HepG2 (cell line): ENCODE results near the gene UBE2E1. TPM values are rescaled to one million over a fixed set of nuclear protein-coding genes. Genes with fewer than 3 reads are reported as not detected.

Experiments
- ATAC-seq: fragments of 200-7000 bp; cut with Tn5 transposase; 3 replicates; pipeline ENCODE4 v1.9.1; 2020; ENCODE audit warnings: mild to moderate bottlenecking, moderate library complexity
- BruUV-seq: library from RNA; stranded (reverse); fragments of 400-500 nt; replicated peaks from 2 replicates; lab custom pipeline; 2021; lab: Mats Ljungman, UMichigan
- CTCF ChIA-PET: fragments of 300-600 bp; formaldehyde crosslinking; extraction: SDS; loops from one replicate; lab custom pipeline; 2021; ENCODE audit warnings: low total read pairs, inconsistent platforms, low intra/inter-chr PET ratio; lab: Yijun Ruan, JAX
- POLR2A ChIA-PET: fragments of 350-600 bp; sonication (Branson Sonifier 250); formaldehyde crosslinking; loops from one replicate; lab custom pipeline; 2020; ENCODE audit warnings: antibody characterized with exemption, inconsistent platforms; lab: Yijun Ruan, JAX
- DNase-seq: peaks from one replicate; pipeline ENCODE4 v3.0.0-alpha.2; 2015; ENCODE audit warnings: low spot score
- FAIRE-seq: peaks from 3 replicates; lab custom pipeline; 2011; peaks lifted over from hg19 to GRCh38; lab: Jason Lieb, UNC
- H2AFZ ChIP-seq: one replicate; pipeline ENCODE4 v1.6.1; 2011; ENCODE audit warnings: low read length, inconsistent platforms
- H3K27ac ChIP-seq: fragments of 300-600 bp; 3 replicates; pipeline ENCODE4 v1.8.0; 2011; ENCODE audit warnings: mixed run types, mild to moderate bottlenecking, mixed read lengths, low read length, inconsistent platforms; ENCODE audit not compliant: insufficient read depth; ENCODE audit errors: extremely low read length
- H3K27me3 ChIP-seq, 2 experiments: fragments of 200-600 bp in 1 of 2; 2 replicates in 1 of 2; 3 replicates in 1 of 2; pipeline versions ENCODE4 v1.6.0 to v1.8.0; 2011; ENCODE audit warnings: low read length in 2 of 2, mild to moderate bottlenecking in 2 of 2, moderate library complexity in 2 of 2, inconsistent platforms in 1 of 2; ENCODE audit not compliant: insufficient read depth in 2 of 2, control insufficient read depth in 1 of 2
- H3K36me3 ChIP-seq, 2 experiments: fragments of 200-600 bp in 1 of 2; replicated peaks in 1 of 2; 2 replicates in 1 of 2; 3 replicates in 1 of 2; pipeline versions ENCODE4 v1.5.1 to v1.8.0; 2011; ENCODE audit warnings: low read length in 2 of 2, inconsistent platforms in 1 of 2; ENCODE audit not compliant: insufficient read depth in 2 of 2, control insufficient read depth in 1 of 2
- H3K4me1 ChIP-seq: 2 replicates; pipeline ENCODE4 v1.5.1; 2012; ENCODE audit warnings: low read length, inconsistent platforms; ENCODE audit not compliant: insufficient read depth
- H3K4me2 ChIP-seq: 2 replicates; pipeline ENCODE4 v1.6.0; 2011; ENCODE audit warnings: low read depth, low read length, inconsistent platforms
- H3K4me3 ChIP-seq, 3 experiments: fragments of 200-600 bp in 1 of 3; sonication (generic), shearing (Covaris generic) in 1 of 3; replicated peaks in 1 of 3; 2 replicates each; pipeline ENCODE4 v1.5.1; 2011 to 2016; ENCODE audit warnings: low read length in 3 of 3, inconsistent platforms in 2 of 3, low read depth in 2 of 3, mild to moderate bottlenecking in 2 of 3, control low read depth in 1 of 3, mixed read lengths in 1 of 3; ENCODE audit not compliant: insufficient read depth in 1 of 3
- H3K79me2 ChIP-seq: one replicate; pipeline ENCODE4 v1.6.1; 2011; ENCODE audit warnings: low read length, inconsistent platforms; ENCODE audit not compliant: insufficient read depth
- H3K9ac ChIP-seq: 2 replicates; pipeline ENCODE4 v1.6.0; 2011; ENCODE audit warnings: mild to moderate bottlenecking, low read depth, low read length, inconsistent platforms; ENCODE audit not compliant: insufficient read depth
- H3K9me3 ChIP-seq: 2 replicates; pipeline ENCODE4 v1.5.1; 2012; ENCODE audit warnings: mild to moderate bottlenecking, low read length
- H4K20me1 ChIP-seq: 2 replicates; pipeline ENCODE4 v1.6.0; 2011; ENCODE audit warnings: inconsistent platforms, mild to moderate bottlenecking, low read length, moderate library complexity; ENCODE audit not compliant: insufficient read depth
- MAFK ChIP-seq, 2 experiments: IDR thresholded peaks in 1 of 2; conservative IDR thresholded peaks in 1 of 2; 2 replicates each; pipeline ENCODE4 v1.6.1; 2011; ENCODE audit warnings: improper control_type of control experiment in 2 of 2, low read length in 2 of 2
- WIZ ChIP-seq: sonication (generic); formaldehyde crosslinking; IDR thresholded peaks from 2 replicates; pipeline ENCODE4 v1.5.1; 2020; ENCODE audit warnings: mild to moderate bottlenecking, missing genetic modification reagents
- ZNF292 ChIP-seq: sonication (generic); formaldehyde crosslinking; IDR thresholded peaks from 2 replicates; pipeline ENCODE4 v1.8.1; 2022; ENCODE audit warnings: mild to moderate bottlenecking, low read depth, missing genetic modification reagents, borderline replicate concordance
- WGBS: methylation state at CpG from one replicate; pipeline ENCODE4 v1.1.6; 2017; ENCODE audit warnings: low lambda C conversion rate; 5-methylcytosine and 5-hydroxymethylcytosine counted together
- in situ Hi-C: cut with HindIII; loops from 2 replicates; pipeline ENCODE4 v1.10.0; 2017; ENCODE audit warnings: low pct_unique_long_range_greater_than_20kb; ENCODE audit not compliant: extremely low pct_ligation_motif_present
- intact Hi-C: fragments of 100-400 bp; cut with micrococcal nuclease; formaldehyde crosslinking; loops from one replicate; pipeline ENCODE4 v1.10.0; 2022; ENCODE audit not compliant: unreplicated experiment
- polyA plus RNA-seq, 8 experiments: library from polyadenylated mRNA; depleted of rRNA in 3 of 8; stranded (reverse) in 7 of 8; unstranded in 1 of 8; fragments of >200 nt; fragmentation: Illumina TruSeq in 4 of 8; extraction: Trizol in 4 of 8; gene quantifications; 2 replicates each; pipeline versions ENCODE4 v1.2.1 to v1.2.3, GENCODE V29; 2011 to 2016; ENCODE audit warnings: low read depth in 4 of 8, missing spikeins in 1 of 8, mixed read lengths in 1 of 8; ENCODE audit not compliant: insufficient read depth in 1 of 8
- total RNA-seq, 5 experiments: library from RNA; depleted of rRNA; stranded (reverse); fragments of >200 nt; fragmentation: Illumina TruSeq; extraction: Trizol; gene quantifications; 2 replicates each; pipeline ENCODE4 v1.2.3, GENCODE V29; 2016; ENCODE audit warnings: low read depth in 1 of 5

The UBE2E1 gene
- total and polyA plus RNA-seq, 2 of the 13 experiments (the other 11 are each of a cell fraction or from before 2014, with no cell fraction given): 55.4 to 61.8 TPM

DNA sequence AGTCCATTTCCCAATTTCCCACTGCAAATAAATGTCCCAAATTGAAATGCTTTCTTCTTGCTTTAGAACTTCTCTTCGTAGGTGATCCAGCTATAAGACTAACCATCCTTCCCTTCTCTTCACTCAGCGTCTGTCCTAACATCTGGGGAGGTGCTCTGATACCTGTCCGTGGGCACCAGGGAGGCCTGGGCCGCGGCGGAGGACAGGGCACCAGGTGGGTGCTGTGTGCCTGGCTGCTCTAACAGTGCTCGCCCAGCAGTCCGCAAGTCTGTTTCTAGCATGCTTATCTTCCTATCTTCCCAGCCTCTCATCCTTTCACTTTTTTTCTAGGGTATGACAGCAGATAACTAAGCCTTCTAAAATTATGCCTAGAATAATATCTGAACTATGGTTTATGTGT is 73.7 kb downstream of the UBE2E1 start:
- 0 out of 2 replicates have a peak, but pooled peaks cover 3% of the 10 kb centered on the region for H4K20me1 ChIP-seq
- no peak for TF ChIP-seq WIZ (CRISPR knock-in tag)
- ChIA-PET CTCF (no interaction called here), POLR2A (no interaction called here)
- no peak overlapping the region for H3K4me3 ChIP-seq
- no peaks in the 10 kb centered on the region for H3K4me1 ChIP-seq
- BruUV-seq: no TSS peak
- H3K4me2 ChIP-seq: no peak overlapping the region
- no peak overlapping the region for H2AFZ ChIP-seq
- DNase-seq (no peak), ATAC-seq (no peak), FAIRE-seq (no peak)
- no peaks in the 10 kb centered on the region for H3K27me3 ChIP-seq
- in situ Hi-C loops: no loop called here
- intact Hi-C loops: no loop called here
- no peaks in the 10 kb centered on the region for H3K9me3 ChIP-seq
- peaks cover 5% of the 10 kb centered on the region for H3K79me2 ChIP-seq
- WGBS: 97% methylated on average over 8 of the region's 8 CpGs
- H3K36me3 ChIP-seq: no peaks in the 10 kb centered on the region; a peak in 2 of 5 replicates
- no peak overlapping the region for H3K9ac ChIP-seq
- no peak overlapping the region for H3K27ac ChIP-seq

DNA sequence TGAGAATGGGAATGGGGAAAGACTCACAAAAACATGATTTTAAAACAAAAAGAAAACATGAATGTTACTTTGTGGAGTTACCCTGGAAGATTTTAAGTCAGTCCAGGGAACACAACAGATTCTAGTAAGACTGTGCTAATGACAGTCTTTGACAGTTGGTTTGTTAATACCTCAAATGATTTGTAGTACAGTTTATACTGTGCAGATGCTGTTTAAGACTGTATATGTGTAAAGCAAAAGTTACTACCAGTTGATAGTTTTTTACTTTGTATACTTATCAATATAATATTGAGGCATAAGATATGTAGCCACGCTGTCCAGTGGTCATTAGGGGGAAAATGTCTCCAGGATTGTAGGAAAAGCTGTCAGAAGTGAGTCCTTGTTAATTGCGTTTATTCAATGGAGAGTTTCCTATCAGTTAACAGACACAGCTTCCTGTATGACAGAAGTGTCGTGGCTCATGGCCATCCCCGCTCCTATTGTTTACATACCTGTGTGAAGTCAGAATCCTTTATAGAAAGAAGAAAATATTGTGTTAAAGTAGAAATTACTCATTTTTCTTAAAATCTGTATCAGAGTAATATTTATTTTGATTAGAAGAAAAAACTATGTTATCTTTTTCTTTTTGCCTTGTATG is 75.1 kb downstream of the UBE2E1 start:
- 0 out of 2 replicates have a peak, but pooled peaks cover 3% of the 10 kb centered on the region for H4K20me1 ChIP-seq
- DNase-seq: no peak
- no peak overlapping the region for H3K9ac ChIP-seq
- no peak overlapping the region for H3K4me2 ChIP-seq
- ChIA-PET CTCF (no interaction called here), POLR2A (interaction anchor here (1.6 kb wide), 1 partner anchor 36 kb away, joined by 5 read pairs; the partner anchor contains the start of genes NKIRAS1 and RPL15)
- FAIRE-seq: no peak
- peaks cover 5% of the 10 kb centered on the region for H3K79me2 ChIP-seq
- H3K27ac ChIP-seq: no peak overlapping the region
- H3K4me3 ChIP-seq: no peak overlapping the region
- no TSS peak for BruUV-seq
- no peak overlapping the region for H2AFZ ChIP-seq
- H3K36me3 ChIP-seq: no peaks in the 10 kb centered on the region; a peak in 3 of 5 replicates
- no peaks in the 10 kb centered on the region for H3K4me1 ChIP-seq
- H3K9me3 ChIP-seq: no peaks in the 10 kb centered on the region
- no peaks in the 10 kb centered on the region for H3K27me3 ChIP-seq
- WGBS: 86% methylated on average over 4 of the region's 4 CpGs
- no peak for ATAC-seq
- intact Hi-C loops: loop anchor here (10.0 kb wide), 1 partner anchor 114 kb away; no protein-coding TSS in a partner anchor
- in situ Hi-C loops: no loop called here
- TF ChIP-seq ZNF292: no peak
- TF ChIP-seq MAFK (conservative IDR thresholded peaks at IDR 0.05 in 1 of 2, IDR thresholded peaks at IDR 0.05 in 1 of 2; ENCODE audit: low read length in 2 of 2): no peak
